ENCODE data around the gene BTRC.

GRCh38 chr10:101321073-101321472, 32.9 kb upstream of the BTRC start:
- TF ChIP-seq CTCF (IDR thresholded peaks at IDR 0.05) = no peak
- TF ChIP-seq POLR2A (IDR thresholded peaks at IDR 0.05) = no peak

Data from prostate gland (tissue), 2 donors.